Stimulated activated naive CD4-positive, alpha-beta T cell (primary cell): ENCODE results near the gene PFKFB4.
A peak's percentile ranks its signal among the peaks of the same experiment; 100 is the strongest.

Source experiments
- DNase-seq, 6 experiments: peaks; one replicate each; lab custom pipeline; 2025; lab: John Stamatoyannopoulos, UW

Gene PFKFB4

DNA sequence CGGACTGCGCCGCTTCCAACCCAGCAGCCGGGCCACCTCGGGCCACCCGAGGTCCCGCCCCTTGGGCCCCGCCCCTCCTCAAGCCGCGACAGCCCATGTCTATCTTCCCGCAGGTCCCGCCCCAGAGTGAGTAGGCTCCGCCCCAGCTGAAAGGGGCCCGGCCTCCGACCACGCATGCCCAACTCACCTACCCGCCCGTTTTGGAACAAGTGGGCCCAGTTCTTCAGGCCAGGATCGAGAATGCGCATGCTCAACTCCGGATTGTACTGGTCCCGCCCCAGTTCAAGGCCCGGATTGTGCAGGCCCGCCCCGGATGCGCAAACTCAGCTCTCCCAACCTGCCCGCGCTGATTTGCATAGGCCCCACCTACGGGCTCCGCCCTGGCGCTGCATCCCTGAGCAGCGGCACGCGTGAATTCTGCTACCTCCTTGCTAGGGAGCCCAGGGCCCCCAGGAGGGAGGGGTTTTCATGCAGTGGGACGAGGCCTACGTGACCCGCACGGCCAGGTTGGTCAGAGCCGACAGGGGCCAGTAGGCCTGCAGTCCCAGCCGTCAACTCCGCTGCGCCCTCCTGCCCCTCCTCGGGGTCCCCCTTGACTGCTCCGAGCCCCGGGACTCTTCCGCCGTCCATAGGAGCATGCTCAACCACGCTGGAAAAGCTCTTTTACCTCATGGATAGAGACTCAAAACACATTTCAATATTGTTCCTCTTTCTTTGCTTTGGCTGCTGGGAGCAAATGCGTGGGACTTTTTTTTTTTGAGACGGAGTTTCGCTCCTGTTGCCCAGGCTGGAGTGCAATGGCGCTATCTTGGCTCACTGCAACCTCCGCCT lies at the start of gene PFKFB4:
Gene PFKFB4, minus strand, starts transcription at position 8 of the 831 bp plus-strand sequence. CDS start 26 bp downstream, outside the sequence.
- peak; percentile 97 to 100 (median 99) for DNase-seq

DNA sequence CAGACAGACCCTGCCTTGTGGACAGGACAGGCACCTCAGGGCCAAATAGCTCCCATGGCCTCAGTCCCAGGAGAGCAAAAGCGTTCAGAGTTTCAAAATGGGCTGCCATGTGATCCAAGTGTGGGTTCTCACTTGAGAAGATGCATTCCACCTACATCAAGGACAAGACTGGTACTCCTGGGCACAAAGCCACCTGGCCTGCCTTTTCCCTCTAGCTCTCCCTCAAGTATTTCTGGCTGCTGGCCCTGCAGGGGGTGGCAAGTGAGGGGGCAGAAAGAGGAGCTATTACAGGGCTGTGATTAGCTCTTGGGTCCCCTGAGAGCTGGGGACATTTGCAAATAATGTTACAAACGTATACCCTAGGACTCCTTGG lies 45.0 kb upstream of the PFKFB4 start:
- no peak for DNase-seq

DNA sequence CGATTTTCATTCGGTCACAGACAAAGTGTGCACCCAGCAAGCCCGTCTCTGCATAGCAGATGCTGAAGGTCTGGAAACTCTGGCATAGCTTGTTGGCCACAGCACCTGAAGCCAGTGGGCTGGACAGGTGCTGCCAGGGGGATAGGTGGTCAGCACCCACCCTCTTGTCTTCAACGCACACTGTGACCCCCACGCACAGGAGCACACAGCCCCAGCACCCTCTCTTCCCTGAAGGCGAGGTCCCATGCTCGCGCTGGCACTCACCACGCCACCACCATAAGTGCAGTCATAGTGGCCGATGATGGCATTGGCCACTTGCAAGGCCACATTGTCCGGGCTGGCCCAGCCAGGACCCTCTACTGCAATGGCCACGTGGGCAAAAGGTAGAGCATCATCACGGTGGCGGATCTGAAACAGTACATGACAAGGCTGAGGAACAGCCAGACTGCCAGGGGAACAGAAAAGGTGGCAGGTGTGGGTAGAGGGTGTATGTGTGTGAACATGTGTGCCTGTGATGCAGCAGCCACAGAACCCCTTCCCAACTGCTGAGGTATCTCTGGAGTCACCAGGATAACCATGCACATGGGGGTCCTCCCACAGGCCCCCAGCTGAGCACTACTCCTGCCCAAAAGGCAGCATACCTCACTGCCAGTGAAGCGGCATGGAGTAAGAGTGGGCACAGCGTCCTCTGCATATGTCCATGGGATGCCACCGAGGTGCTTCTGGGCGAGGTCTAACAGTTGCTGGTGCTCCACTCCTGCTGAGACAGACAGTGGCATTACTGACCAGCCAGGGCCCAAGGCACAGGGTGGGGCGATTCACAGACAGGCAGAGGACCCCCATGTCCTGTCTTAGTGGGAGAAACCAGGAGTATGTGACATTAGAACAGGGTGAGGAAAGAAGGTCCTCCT lies 44.4 kb upstream of the PFKFB4 start:
- DNase-seq: no peak

DNA sequence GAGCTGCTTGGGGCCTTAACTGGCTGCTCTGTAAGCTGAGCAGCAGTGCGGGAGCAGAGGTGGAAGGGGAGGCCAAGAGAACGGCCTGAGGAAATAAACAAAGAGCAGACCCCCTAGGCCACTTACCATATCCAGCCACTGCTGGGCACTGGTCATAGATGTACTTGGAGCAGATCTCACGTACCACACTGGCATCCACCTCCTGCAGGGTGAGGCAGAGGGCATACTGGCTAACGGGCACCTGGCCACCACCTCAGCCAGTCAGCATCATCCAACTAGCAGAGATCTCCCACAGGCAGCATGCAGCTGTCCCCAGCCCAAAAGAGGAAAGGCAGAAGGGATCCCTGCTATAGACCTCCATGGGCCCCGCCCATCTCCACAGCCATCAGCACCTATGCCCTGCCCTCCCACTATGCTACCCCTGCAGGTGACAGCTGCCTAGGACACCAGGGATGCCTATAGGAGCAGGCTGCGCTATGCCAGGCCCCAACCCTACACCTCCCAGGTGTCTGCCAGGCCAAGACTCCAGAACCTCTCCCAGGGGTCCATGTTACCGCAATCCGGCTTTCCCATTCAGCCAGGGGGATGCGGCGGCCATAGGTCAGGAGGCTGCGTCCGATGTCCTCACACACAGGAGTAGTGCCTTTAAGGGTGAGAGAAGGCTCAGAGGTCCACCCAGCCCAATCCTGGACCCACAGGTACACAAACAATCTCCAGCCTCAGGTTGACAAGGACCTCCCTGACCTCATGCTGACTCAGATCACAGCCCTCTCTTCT lies 43.1 kb upstream of the PFKFB4 start:
- no peak for DNase-seq

DNA sequence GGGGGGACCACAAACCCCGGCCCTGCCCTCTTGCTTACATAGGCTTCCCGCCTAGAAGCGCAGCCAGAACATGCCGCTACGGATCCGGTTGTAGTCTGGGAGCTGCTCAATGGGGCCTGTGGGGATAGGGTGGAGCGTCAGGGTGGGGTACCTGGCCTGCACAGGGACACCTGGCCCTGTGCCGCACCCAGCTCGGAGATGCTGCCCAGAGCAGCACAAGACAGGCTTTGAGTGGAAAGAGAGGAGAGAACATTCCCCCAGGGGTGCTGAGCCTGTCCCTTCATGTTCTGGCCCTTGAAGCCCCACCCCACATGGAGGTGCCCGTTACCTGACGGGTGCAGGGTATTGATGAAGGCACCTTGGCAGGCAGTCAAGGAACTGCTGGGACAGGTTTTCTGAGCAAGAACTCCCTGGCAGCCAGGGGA lies 42.5 kb upstream of the PFKFB4 start:
- no peak for DNase-seq

DNA sequence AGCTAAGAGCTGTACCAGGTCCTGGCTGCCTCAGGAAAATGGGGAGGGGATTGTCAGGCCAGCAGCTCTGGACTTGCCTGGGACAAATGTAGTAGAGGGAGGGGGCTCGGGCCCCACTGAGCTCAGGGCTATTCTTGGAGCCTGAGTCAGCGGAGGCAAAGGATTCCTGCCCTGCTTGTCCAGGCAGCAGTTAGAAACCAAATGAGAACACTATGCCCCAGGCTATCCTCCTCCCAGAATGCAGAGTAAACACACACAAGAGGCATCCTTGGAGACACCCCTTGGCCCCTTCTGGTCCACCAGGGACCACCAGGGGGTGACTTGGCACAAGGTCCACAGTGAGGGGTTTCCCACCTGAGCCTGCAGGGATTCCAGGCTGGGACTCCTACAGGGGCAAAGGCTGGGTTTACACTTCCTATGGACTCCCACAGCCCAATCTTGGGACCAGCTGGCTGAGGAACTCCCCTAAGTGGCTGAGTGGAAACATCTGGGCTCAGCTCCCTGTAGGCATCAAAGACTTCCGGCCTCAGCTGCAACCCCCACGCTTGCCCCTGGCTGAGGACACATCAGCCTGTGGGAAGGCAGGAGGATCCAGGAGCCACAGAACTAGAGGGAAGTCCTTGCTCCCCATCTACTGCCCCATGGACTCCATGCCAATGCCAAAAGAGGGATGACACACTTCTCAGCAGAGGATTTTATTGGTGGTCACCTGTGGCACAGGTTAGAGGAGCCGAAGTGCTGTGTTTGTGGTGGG lies 41.9 kb upstream of the PFKFB4 start:
- no peak for DNase-seq

DNA sequence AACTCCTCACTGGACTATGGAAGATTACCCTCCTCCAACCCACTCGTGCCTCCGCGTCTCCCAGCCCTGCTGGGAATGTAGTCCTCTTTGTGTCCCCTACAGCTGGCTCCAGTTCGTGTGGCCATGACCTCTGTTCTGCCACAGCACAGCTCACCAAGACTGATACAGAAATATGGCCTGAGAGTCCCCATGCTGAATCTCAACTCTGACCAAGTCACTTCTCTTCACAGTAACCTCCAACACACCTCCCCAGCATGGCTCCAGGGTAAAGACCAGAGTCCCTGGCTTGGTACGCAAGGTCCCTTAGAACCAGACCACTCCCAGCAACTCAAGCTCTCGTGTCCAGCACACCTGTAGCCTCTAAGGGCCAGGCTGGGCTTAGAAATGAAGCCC lies 40.8 kb upstream of the PFKFB4 start:
- no peak for DNase-seq

DNA sequence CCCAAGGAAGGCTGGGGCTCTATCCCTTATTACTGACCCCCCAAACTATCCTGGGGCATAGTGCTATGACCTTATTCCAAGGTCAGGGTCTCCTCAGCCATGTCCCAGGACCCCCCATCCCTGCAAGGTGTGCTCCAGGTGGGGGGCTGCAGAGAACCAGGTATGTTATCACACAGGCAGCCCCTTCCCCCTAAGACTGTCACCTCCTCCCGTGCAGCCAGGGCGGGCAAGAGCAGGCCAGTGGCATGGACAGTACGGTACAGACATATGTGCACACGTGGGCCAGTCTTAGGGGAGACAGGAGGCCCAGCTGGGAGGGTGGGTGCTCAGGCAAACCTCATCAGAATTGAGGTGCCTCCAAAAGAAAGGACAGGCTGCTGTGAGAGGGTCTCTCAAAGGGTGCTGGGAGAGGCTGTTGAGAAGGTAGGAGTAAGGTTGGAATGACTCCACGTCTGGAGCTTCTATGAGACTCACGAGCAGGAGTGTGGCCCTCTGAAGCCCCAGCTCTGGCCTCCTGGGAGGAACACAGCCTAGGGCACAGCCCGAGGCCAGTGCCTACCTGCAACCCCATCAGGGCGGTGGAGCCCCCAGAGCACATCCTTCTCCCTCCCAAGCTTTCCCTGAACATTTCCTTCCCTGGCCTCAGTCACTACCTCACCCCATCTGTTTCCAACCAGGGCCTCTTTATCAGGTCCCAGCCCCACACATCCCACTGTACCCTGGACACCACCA lies 40.2 kb upstream of the PFKFB4 start:
- DNase-seq: no peak

DNA sequence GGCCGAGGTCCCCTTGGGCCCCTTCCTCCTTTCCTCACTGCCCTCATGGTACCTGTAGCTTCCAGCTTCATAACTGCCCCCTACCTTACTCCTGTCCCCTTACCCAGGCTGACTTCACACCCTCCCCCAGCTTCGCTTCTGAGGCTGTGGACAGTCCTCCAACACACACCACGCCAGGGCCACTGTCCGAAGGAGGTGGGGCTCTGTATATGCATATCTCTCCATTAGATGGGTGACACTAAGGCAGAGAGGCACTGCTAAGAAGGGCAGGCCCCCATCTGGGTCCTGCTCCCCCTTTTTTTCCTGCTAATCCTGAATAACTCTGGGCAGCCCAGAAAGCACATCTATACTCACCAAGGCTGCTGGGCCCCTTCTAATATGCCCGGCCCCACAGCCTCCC lies 39.6 kb upstream of the PFKFB4 start:
- DNase-seq: no peak

DNA sequence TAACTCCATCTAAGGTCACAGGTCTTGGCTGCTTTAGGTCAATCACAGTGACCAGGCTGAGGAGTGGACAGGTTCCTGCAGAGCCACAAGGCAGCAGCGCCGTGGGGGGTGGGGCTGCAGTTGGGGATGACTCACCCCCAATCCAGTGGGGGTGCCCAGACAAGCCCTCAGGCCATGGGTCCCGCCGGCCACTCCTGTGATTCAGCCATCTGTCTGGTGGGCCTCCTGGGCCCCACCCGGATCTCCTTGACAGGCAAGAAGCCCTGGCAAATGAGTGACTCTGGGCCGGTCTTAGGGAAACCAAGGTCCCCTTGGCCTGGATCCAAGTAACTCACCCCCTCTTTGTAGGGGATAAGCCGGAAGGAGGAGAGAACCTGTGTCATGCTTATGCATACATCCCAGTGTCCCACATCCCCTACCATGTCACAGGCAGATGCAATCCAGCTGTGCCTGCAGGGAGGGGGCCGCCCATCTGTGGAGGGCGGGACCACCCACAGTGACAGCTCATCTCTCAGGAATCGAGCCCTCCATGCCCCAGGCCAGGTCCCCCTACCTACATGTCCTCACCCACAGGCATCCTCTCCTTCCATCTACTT lies 39.0 kb upstream of the PFKFB4 start:
- DNase-seq: no peak

DNA sequence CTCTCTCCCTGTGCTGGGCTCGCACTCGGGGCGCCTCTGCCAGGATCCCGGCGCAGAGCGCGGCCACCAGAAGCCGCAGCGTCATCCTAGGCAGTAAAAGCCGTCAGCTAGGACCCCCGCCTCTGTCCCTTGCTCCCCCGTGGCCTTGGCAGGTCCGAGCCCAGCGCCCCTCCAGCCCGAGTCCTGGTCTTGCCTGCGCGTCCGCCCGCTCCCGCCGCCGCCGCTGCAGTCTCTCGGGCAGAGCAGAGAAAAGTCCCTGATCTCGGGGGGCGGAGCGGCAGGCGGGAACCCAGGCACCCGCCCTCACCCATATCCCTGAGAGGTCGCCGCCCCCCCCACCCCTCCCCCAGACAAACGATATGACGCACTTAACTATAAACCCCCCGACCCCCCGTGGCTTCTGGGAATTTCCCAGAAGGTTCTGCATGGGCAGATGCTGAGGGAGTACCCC lies 38.5 kb upstream of the PFKFB4 start, which contains the start of gene COL7A1:
Gene COL7A1, minus strand, starts transcription at position 255 of the 451 bp plus-strand sequence. Its CDS starts 170 bp downstream, at position 85.
- DNase-seq: no peak

DNA sequence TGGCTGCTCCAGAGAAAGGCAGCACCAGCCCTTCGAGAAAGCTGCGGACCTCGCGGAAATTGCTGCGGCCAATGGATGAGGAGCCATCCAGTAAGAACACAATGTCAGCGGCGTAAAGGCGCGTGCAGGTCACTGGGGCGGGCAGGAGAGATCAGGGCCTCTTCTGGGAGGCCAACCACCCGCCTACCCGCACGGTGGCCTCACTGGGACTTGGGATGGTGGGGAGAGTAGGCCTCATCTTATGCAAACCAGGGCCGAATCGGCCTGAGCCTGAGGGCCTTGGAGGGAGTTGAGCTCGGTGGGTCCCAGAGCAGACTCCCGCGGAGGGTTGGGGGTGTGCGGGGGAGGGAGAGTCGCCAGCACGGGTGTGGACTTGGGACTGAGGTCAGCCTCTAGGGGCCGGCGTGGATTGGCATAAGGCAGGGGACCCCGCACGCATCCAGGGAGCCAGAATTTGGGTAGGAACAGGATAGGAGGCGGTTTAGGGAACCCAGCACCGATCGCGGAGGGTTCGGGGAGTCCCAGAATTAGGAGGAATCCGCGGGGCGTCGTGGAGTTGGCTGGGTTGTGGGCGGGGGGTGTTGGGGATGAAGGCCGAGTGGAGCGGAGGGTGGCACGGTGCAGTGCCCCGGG lies 37.9 kb upstream of the PFKFB4 start:
- no peak for DNase-seq

DNA sequence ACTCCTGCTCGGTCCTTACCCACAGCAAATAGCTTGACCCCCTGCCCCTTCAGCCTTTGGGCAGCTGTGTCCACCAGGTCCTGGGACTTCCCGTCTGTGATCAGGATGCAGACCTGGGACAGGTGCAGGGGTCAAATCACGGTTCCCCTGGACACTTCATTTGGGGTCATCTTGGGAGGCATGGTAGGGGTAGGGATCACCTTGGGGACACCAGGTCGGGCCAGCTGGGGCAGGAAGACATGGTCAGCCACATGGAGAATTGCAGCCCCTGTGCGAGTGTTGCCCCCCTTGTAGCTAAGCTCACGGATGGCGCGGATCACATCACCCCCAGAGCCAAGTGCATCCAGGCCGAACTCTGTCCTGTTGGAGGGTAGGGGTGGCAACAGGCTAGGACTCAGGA lies 36.7 kb upstream of the PFKFB4 start:
- DNase-seq: no peak

DNA sequence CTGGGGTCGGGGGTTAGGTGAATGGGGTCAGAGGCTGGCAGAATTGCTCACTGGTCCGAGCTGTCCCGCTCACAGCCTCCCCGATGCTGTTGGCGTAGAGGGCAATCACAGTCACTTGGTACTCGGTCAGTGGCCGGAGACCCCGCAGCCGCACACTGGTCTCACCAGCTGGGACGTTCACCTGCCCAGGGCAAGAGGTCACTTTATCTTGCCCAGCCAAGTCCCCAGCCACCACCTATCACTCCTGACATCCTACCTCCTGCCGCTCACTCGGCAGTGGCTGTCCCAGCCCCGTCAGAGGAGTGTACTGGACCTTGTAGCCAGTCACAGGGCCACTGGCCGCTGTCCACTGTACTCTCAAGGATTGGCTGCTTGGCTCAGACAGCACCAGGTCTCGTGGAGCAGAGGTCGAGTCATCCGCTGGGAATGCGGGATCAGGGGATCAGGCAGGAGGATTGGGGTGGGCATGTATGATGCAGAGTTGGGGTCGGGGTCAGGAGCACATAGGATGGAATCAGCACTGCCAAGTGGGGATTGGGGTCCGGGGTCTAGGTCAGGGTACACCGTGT lies 36.0 kb upstream of the PFKFB4 start:
- no peak for DNase-seq

DNA sequence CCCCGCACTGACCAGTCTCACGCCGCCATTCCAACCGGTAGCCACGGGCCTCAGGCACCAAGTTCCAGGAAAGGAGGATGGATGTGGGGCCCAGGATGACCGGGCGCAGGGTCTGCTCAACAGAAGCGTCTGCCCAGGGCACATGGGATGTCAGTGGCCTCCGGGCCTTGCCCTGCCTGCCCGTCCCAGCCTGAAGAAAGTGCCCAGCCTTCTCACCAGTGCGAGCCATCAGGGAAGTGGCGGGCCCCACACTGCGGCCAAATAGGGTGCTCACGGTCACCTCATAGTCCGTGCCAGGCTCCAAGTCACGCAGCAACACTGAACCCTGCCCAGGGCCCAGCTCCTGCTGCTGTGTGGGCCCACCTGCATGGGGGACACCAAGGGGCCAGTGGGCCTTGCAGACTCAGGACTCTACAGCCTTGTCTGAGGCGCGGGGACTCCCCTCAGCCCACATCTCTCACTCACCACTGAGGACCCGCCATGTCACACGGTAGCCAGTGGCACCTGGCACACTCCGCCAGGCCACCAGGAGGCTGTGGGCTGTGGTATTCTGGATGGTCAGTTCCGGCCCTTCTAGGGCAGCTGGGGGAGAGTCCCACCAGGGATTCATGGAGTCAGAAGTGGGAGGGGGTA lies 35.4 kb upstream of the PFKFB4 start:
- no peak for DNase-seq

DNA sequence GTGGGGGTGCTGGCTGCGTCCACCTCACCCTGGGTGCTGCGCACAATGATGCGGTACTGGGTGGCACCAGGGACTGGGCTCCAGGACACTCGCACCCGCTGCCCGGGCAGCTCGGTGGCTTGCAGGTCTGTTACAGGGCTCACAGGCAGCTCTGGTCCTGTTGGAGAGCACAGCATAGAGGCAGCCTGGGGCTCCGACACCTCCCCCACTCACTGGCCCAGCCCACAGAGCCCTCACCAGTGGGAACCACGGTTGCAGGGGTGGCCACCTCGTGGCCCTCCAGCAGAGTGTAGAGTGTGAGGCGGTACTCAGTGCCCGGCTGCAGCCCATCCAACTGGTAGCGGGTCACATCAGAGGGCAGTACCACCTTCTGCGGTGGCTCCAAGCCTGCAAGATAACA lies 34.8 kb upstream of the PFKFB4 start:
- DNase-seq: no peak

DNA sequence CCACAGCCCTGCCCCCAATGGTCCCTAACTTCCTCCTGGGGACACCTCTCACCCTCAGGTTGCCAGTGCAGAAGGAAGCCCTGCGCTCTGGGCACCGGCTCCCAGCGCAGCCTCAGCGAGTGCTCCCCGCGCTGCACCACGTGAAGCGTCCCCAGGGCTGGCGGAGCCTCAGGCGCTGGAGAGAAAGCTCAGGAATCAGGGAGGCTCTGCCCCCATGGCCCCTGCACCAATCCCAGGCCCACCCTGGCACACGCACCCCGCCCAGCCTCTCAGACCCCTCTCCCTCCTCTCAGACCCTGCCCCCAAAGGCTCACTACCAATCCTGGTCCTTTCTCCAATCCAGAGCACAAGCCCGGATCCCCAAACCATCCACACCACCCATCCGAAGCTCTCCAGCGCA lies 31.6 kb upstream of the PFKFB4 start:
- DNase-seq: no peak

DNA sequence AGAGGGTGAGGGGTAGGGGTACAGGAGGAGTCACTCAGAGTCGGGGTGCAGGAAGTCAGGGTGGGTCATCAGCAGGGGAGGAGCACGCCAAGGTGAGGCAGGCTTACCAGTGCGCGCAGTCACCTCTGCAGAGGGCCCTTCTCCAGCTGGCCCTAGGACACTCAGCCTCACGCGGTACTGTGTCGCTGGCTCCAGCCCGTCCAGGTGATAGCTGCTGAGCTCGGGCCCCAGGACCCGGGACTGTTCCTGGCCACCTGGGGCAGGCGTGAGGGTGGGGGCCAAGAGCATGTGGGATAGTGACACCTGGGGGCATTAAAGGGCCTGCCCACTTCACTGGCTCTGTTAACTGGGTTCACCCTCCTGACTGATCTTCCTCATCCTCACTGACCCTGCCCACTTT lies 31.1 kb upstream of the PFKFB4 start:
- DNase-seq: no peak

DNA sequence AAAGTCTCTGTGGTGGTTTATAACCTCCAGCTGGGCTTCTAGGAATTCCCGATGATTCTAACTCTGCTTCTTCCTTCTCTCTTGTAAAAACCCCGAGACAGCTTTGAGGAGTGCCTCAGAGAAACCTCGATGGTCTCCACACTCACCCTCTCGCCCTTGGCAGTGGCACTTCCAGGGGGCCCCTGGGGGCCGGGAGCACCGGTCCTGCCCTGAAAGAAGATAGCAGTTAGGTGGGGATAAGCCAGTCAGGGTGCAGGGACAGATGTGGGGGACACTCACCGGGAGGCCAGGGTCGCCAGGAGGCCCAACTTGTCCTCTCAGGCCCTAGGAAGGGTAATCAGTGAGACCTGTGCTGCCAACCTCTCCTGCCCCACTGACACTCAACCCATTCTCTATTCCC lies 28.8 kb upstream of the PFKFB4 start:
- no peak for DNase-seq
